Muscle of arm (tissue), 14 donors: ENCODE measurements around the gene ALDH2. TPM values are rescaled to one million over a fixed set of nuclear protein-coding genes. Genes with fewer than 3 reads are reported as not detected.
"Not testable (repeated sequence)": the region's sequence is repeated elsewhere in the genome, so short reads cannot be mapped to it uniquely, and the experiment has no call there.

Source experiments
- DNase-seq: peaks from one replicate; pipeline ENCODE4 v3.0.0-alpha.2; 2013
- long read RNA-seq, 11 donors: transcript quantifications; one replicate each; lab custom pipeline, GENCODE V29; 2026
- polyA plus RNA-seq, 12 donors: library from polyadenylated mRNA; unstranded; fragments of 120-200 nt; gene quantifications; one replicate each; pipeline ENCODE4 v1.2.1, GENCODE V29; 2013; ENCODE audit not compliant: insufficient read length in 12 of 12

Gene ALDH2
- polyA plus RNA-seq: 10 to 100 TPM in 11 of 12 donors, not detected in 1; 23.1 to 53.9 (median 34.5) TPM
- long read RNA-seq, donor 1, full-length matches to known transcripts: 45 of 81 reads
- long read RNA-seq, donor 1, partial matches to known transcripts: 30 of 81 reads
- long read RNA-seq, donor 1, other reads (novel, unspliced or antisense): 6 of 81 reads
- long read RNA-seq, donor 2, full-length matches to known transcripts: 6 of 6 reads
- long read RNA-seq, donor 2, partial matches to known transcripts: 0 of 6 reads
- long read RNA-seq, donor 2, other reads (novel, unspliced or antisense): 0 of 6 reads
- long read RNA-seq, donor 3, full-length matches to known transcripts: 5 of 5 reads
- long read RNA-seq, donor 3, partial matches to known transcripts: 0 of 5 reads
- long read RNA-seq, donor 3, other reads (novel, unspliced or antisense): 0 of 5 reads
- long read RNA-seq, donor 4, full-length matches to known transcripts: 1 of 1 reads
- long read RNA-seq, donor 4, partial matches to known transcripts: 0 of 1 reads
- long read RNA-seq, donor 4, other reads (novel, unspliced or antisense): 0 of 1 reads
- long read RNA-seq, donor 5: 0 reads
- long read RNA-seq, donor 6, full-length matches to known transcripts: 2 of 2 reads
- long read RNA-seq, donor 6, partial matches to known transcripts: 0 of 2 reads
- long read RNA-seq, donor 6, other reads (novel, unspliced or antisense): 0 of 2 reads
- long read RNA-seq, donor 7, full-length matches to known transcripts: 9 of 9 reads
- long read RNA-seq, donor 7, partial matches to known transcripts: 0 of 9 reads
- long read RNA-seq, donor 7, other reads (novel, unspliced or antisense): 0 of 9 reads
- long read RNA-seq, donor 8, full-length matches to known transcripts: 8 of 8 reads
- long read RNA-seq, donor 8, partial matches to known transcripts: 0 of 8 reads
- long read RNA-seq, donor 8, other reads (novel, unspliced or antisense): 0 of 8 reads
- long read RNA-seq, donor 9, full-length matches to known transcripts: 3 of 3 reads
- long read RNA-seq, donor 9, partial matches to known transcripts: 0 of 3 reads
- long read RNA-seq, donor 9, other reads (novel, unspliced or antisense): 0 of 3 reads
- long read RNA-seq, donor 10, full-length matches to known transcripts: 10 of 10 reads
- long read RNA-seq, donor 10, partial matches to known transcripts: 0 of 10 reads
- long read RNA-seq, donor 10, other reads (novel, unspliced or antisense): 0 of 10 reads
- long read RNA-seq, donor 11, full-length matches to known transcripts: 5 of 5 reads
- long read RNA-seq, donor 11, partial matches to known transcripts: 0 of 5 reads
- long read RNA-seq, donor 11, other reads (novel, unspliced or antisense): 0 of 5 reads

GRCh38 chr12:111766608-111767361, at the start of gene ALDH2:
TSS of gene ALDH2 (plus strand) at chr12:111766933. CDS start at chr12:111766983, 50 bp downstream.
- DNase-seq: peak; percentile 76

GRCh38 chr12:111719316-111719715, 47.4 kb upstream of the ALDH2 start:
- DNase-seq: not testable (repeated sequence)

GRCh38 chr12:111720457-111720856, 46.3 kb upstream of the ALDH2 start:
- no peak for DNase-seq

- not testable (repeated sequence) for DNase-seq
These were observed 42.9 kb upstream of the ALDH2 start for GRCh38 chr12:111723646-111724360.

DNA sequence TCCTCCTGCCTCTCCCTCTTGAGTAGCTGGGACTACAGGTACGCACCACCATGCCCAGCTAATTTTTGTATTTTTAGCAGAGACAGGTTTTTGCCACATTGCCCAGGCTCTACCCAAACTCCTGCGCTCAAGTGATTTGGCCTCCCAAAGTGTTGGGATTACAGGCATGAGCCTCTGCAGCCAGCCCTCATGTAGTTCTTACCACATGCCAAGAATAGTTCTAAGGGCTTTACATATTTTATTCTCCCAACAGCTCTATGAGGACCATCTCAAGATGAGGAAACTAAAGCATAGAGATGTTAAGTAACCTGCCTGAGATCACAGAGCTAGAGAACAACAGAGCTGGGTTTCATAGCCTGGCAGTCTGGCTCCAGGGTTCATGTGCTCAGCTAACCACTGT, 37.9 kb upstream of the ALDH2 start:
- DNase-seq: no peak

- DNase-seq: no peak
These were observed 36.3 kb upstream of the ALDH2 start for GRCh38 chr12:111730420-111730819.

- no peak for DNase-seq
These were observed 33.9 kb upstream of the ALDH2 start for GRCh38 chr12:111732786-111733185.

- DNase-seq: no peak
These were observed 33.3 kb upstream of the ALDH2 start for GRCh38 chr12:111733340-111733915.

GRCh38 chr12:111739524-111739923, 27.2 kb upstream of the ALDH2 start:
- not testable (repeated sequence) for DNase-seq

DNA sequence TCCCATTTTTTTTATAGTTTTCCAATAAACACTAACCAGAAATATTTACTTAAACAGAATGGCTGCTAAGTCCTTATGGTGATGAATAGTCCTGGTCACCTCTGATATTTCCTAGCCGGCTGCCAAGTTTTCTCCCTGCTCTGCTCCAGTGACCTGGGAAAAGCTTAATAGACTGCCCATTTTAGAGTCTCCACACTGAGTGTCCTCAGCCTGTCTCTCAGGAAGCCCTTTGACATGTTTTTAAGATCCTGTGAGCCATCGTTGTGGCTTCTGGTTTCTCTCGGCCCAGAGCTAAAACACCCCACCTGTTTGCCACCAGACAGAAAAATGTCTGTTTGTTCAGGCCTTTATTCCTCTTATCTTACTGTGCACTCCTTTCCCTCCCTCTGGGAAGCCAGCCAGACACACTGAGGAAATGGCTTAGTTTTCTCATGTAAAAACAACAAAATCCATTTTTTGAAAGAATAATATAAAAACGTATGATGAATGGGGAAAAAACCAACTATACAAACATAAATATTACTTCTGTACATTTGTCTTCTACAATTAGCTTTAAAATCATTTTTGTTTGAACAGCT, 25.4 kb upstream of the ALDH2 start:
- no peak for DNase-seq

GRCh38 chr12:111745211-111745610, 21.5 kb upstream of the ALDH2 start:
- no peak for DNase-seq

GRCh38 chr12:111747333-111747732, 19.4 kb upstream of the ALDH2 start:
- no peak for DNase-seq

DNA sequence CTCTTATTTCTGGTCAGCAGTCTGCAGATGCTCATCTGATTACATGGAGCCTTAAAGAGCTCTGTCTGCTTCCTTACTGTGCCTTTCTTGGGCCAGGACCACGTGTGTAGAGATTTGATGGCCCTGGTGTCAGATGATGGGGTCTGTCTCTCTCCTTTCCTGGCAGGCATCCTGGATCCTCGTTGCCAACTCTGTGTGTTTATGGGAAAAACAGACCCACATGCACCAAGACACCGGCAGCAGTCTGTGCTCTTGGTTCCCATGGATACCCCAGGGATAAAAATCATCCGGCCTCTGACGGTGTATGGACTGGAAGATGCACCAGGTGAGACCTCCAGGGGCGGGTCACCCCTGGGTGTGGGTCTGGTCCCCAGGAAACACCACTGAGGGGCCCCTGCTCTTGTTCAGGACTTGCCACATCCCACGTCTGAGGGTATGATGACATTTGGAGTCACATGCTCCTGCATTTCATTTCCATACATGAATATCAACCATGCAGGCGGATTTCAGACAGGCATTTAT, 18.5 kb upstream of the ALDH2 start:
- DNase-seq: peak; percentile 81

- DNase-seq: no peak
These were observed 17.9 kb upstream of the ALDH2 start for GRCh38 chr12:111748867-111749266.

DNA sequence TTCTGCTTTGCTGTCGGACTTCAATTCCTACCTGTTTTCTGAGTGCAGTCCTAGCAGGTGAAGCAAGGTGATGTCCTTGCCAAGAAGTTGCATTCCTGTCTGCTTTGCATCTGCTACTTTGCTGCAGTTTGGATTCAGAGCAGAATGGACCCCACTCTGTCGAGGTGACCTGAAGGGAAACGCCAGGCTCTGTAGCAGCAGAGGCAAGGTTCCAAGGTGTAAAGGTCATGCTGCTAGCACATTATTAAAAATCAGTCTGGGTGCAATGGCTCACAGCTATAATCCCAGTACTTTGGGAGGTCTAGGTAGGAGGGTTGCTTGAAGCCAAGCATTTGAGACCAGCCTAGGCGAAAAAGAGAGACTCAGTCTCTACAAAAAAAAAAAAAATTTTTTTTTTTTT, 17.3 kb upstream of the ALDH2 start:
- DNase-seq: no peak

GRCh38 chr12:111753144-111753881, 13.4 kb upstream of the ALDH2 start:
- peak; percentile 36 for DNase-seq

GRCh38 chr12:111754671-111755070, 12.1 kb upstream of the ALDH2 start:
- no peak for DNase-seq

GRCh38 chr12:111756196-111756595, 10.5 kb upstream of the ALDH2 start:
- no peak for DNase-seq
